Measurements from ENCODE around the gene NODAL.

Gene NODAL

DNA sequence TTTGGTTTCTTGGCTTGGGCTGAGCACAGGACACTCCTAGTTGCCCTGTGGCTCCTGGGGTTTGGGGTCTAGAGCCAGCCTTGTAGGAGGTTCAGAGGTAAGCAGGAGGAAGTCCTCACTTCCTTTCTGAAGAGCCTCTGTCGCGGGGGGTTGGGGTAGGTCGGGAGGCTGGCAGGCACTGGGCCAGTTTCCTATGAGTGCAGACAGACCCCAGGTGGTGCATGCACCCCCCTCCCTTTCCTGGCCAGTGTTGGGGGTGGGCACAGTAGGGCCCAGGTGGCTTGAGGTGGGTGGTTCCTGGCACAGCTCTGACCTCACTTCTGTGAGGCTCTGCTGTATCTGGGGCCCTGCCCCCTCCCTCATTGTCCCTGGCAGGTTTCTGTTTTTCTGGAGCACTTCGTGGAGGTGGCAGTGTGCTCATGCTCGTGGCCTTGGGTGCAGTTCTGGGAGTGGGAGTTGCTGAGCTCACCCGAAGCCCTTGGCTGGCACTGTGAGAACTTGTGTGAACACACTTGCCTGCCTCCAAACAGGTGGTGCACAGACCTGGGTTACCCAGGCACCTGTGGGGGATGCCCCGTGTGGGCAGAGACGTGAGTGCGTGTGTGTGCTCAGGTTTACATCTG, 38.9 kb upstream of the NODAL start:
- DNase-seq (ENCODE audit: low read depth), result no peak
- H3K4me3 ChIP-seq (ENCODE audit: control insufficient read depth, low read depth, low read length), result no peak overlapping the region
- TF ChIP-seq, protein P1, sequence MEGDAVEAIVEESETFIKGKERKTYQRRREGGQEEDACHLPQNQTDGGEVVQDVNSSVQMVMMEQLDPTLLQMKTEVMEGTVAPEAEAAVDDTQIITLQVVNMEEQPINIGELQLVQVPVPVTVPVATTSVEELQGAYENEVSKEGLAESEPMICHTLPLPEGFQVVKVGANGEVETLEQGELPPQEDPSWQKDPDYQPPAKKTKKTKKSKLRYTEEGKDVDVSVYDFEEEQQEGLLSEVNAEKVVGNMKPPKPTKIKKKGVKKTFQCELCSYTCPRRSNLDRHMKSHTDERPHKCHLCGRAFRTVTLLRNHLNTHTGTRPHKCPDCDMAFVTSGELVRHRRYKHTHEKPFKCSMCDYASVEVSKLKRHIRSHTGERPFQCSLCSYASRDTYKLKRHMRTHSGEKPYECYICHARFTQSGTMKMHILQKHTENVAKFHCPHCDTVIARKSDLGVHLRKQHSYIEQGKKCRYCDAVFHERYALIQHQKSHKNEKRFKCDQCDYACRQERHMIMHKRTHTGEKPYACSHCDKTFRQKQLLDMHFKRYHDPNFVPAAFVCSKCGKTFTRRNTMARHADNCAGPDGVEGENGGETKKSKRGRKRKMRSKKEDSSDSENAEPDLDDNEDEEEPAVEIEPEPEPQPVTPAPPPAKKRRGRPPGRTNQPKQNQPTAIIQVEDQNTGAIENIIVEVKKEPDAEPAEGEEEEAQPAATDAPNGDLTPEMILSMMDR (conservative IDR thresholded peaks at IDR 0.05; ENCODE audit: control insufficient read depth, insufficient read depth, low read depth, low read length), result no peak

DNA sequence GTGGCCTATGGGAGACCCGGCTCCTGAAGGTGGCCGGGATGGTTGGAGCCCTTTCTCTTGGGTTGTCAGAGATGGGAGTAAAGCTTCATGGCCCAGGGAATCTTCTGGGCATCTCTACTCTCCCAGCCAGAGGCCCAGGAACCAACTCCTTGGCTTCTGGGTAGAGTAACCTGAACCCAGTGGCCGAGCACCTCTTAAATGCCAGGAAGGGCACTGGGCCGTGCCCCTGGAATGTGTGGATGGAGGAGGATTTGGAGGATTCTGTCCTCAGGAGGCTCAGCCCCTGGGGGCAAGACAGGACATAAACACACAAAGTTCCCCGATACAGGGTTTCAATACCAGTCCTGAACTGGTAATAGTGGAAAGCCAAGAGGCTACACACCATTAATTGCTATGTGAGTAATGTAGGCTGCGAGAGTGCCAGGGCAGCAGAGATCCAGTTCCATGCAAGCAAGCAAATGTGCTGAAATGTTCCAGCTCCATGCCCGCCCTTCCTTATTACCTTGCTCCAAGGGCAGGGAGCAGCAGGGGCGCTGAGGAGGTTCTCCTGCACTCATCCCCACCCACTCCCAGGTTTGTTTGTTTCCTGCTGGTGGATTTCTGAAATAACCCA, 38.3 kb upstream of the NODAL start:
- H3K4me3 ChIP-seq (ENCODE audit: control insufficient read depth, low read depth, low read length), result no peak overlapping the region
- DNase-seq (ENCODE audit: low read depth), result no peak
- TF ChIP-seq, protein P1 (conservative IDR thresholded peaks at IDR 0.05; ENCODE audit: control insufficient read depth, insufficient read depth, low read depth, low read length), result no peak

DNA sequence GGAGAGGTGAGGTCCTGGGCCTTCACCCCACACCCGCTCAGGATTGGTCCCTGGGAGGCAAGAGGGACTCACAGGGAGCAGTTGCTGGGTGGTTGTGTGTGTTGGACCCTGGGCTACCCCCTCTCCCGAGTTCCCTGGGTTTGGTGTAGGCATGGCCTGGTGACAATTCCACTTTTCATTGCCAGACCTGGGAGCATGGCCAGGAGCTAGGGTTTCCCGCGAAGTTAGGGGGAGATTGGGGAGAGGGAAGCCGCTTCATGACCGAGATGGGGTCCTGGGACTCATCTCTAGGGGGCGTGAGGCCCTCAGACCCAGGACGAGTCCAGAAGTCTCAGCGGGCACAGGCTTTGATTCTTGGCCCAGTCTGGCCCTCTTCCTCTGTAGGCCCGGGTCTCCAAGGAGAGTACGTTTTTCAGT, 37.7 kb upstream of the NODAL start:
- DNase-seq (ENCODE audit: low read depth), result no peak
- no peak overlapping the region for H3K4me3 ChIP-seq (ENCODE audit: control insufficient read depth, low read depth, low read length)
- TF ChIP-seq, protein P1 (conservative IDR thresholded peaks at IDR 0.05; ENCODE audit: control insufficient read depth, insufficient read depth, low read depth, low read length), result no peak

DNA sequence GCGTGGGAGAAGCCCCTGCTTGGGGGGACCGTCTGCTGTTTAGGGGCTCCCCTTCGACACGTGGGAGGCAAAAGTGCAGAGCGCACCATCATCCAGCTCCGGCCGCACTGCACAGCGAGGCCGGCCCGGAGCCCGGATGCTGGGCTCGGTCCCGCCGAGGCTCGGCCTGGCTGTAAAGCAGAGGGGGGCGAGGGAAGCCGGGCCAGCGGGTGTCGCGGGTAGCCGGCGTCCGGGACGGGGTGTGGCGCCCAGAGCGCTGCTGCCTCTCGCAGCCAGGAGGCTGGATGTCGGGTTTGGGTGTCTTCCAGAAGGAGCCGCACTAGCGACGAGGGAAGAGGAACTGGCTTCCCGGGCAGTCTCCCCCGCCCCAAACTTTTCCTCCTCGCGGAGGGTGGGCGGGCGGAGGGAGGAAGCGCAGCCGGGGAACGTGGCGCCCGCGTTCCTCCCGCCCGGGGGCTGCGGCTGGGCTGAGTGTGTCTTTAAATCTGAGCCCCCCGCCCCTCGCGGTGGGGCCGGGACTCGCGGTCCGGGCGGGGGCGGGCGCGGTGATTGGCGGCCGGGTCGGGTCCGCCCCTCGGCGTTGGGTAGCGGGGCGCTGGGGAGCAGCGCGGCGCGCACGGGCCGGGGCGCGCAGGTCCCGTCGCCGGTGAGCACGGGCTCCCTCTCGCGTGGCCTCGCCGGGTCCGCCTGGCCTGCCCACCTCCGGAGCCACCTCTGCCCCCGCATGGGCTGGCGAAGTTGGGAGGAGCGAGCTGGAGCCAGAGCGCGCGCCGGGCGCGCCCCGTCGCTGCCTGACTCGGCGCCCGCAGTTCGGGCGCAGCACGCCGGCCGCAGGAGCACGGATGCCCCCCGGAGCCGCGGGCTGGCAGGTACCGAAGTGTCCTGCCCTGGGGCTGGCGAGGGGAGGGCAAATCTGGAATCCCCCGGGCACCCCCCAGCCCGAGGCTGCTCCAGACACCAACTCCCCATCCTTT, 37.0 kb upstream of the NODAL start, which contains the start of gene PALD1:
Gene PALD1 (plus strand): TSS at position 577 of the 974 bp plus-strand sequence. CDS start 47,185 bp downstream, outside the sequence.
- TF ChIP-seq, protein P1 (conservative IDR thresholded peaks at IDR 0.05; ENCODE audit: control insufficient read depth, insufficient read depth, low read depth, low read length), result no peak
- DNase-seq (ENCODE audit: low read depth), result peak; percentile 14
- peak within 1 kb of the TSS; percentile 15 for H3K4me3 ChIP-seq (ENCODE audit: control insufficient read depth, low read depth, low read length)

DNA sequence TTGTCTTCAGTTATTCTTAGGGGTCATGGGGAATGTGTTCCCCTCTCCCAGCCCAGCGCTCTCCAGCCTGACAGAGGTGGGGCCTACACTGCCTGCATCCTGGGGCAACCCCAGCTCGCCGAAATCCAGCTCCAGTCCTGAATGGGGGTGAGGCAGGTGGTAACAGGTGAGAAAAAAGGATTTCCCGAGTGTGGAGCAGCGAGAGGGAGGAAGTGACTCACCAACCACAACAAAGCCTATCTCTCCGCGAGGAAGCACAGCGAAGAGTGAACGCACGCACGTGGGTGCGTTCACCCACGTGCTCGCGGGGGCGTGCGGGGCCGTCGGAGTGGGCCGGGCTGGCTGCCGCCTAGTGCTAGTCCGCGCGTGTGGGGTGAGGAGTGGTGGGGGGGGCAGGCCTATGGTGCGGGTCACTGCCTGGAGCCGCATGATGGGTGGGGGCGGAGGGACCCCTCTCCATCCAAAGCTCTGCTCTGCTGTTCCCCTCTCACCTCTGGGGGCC, 36.2 kb upstream of the NODAL start:
- H3K4me3 ChIP-seq (ENCODE audit: control insufficient read depth, low read depth, low read length), result no peak overlapping the region
- TF ChIP-seq, protein P1 (conservative IDR thresholded peaks at IDR 0.05; ENCODE audit: control insufficient read depth, insufficient read depth, low read depth, low read length), result no peak
- no peak for DNase-seq (ENCODE audit: low read depth)

DNA sequence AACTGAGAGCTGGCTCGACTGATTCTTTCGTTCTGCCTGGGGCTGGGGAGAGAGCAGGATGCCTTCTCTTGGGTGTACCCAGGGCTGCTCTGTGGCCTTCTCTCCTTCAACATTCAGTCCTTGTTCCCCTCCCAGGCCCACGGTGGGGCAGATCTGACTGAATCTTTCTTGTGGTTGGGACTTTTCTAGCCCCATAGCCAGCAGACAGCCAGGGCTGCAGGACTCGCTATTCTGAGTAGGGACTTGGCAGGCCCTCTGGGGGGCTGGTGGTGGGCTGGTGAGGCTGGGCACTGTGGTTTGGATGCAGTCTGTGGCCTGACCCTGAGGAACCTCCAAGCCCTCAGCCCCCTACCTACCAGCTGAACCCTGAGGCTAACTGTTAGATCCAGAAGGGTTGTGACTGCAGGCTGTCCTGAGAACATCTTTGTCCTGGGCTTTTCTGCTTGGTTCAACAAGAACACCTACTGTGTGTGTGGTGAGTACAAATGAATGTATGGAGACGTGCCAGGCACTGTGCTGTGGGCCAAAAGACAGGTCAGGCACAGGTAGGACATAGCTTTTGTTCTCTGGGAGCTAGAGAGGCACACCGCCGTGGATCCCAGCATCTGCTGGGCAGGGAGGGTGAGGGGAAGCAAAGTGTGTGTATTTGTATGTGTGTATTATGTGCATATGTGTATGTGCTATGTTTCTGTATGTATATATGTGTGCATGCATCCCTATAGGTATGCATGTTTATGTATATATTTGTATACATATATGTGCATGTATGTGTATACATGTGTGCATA, 35.0 kb upstream of the NODAL start:
- TF ChIP-seq, protein P1 (conservative IDR thresholded peaks at IDR 0.05; ENCODE audit: control insufficient read depth, insufficient read depth, low read depth, low read length), result no peak
- no peak overlapping the region for H3K4me3 ChIP-seq (ENCODE audit: control insufficient read depth, low read depth, low read length)
- no peak for DNase-seq (ENCODE audit: low read depth)

Measured in fibroblast of mammary gland (primary cell).